PC-9 (cell line): Measurements from ENCODE around the gene GCH1.

Experiments
- CTCF ChIP-seq: fragments of 200-600 bp; sonication (generic); conservative IDR thresholded peaks from 2 replicates; pipeline ENCODE4 v1.6.1; 2017; ENCODE audit warnings: mixed run types, antibody characterized with exemption, mild to moderate bottlenecking, moderate library complexity
- EZH2 ChIP-seq: fragments of 200-600 bp; sonication (generic); IDR thresholded peaks from 2 replicates; pipeline ENCODE4 v1.8.0; 2017; ENCODE audit warnings: antibody characterized with exemption, low read depth

- TF ChIP-seq CTCF: no peak
- TF ChIP-seq EZH2: no peak
These were observed 105.7 kb downstream of the GCH1 start for GRCh38 chr14:54796961-54797360.
